T-helper 2 cell treated with Interferon-gamma antibody and Interleukin-4, amounts not matched to agents 5 μg/mL and 100 μg/mL, for 36 hours (primary cell): ENCODE data around the gene SAT1.
A peak's percentile ranks its signal among the peaks of the same experiment; 100 is the strongest.
"Not testable (repeated sequence)": the region's sequence is repeated elsewhere in the genome, so short reads cannot be mapped to it uniquely, and the experiment has no call there.

Experiments
- DNase-seq: peaks from one replicate; pipeline ENCODE4 v3.0.0; 2021; ENCODE audit warnings: low spot score
- H3K27ac Mint-ChIP-seq: one replicate; pipeline ENCODE4 v1.8.0; 2021; ENCODE audit warnings: mild to moderate bottlenecking, mixed read lengths
- H3K27me3 Mint-ChIP-seq: one replicate; pipeline ENCODE4 v1.8.0; 2021; ENCODE audit warnings: low read depth, mixed read lengths
- H3K36me3 Mint-ChIP-seq: one replicate; pipeline ENCODE4 v1.8.0; 2021; ENCODE audit warnings: low read depth, mixed read lengths
- H3K4me1 Mint-ChIP-seq: one replicate; pipeline ENCODE4 v1.8.0; 2021; ENCODE audit warnings: low read depth, mixed read lengths
- H3K4me3 Mint-ChIP-seq: one replicate; pipeline ENCODE4 v1.8.0; 2022; ENCODE audit warnings: mild to moderate bottlenecking, moderate library complexity, mixed read lengths
- H3K9me3 Mint-ChIP-seq: one replicate; pipeline ENCODE4 v1.8.0; 2021; ENCODE audit warnings: mixed read lengths

The SAT1 gene

GRCh38 chrX:23782863-23783588 is at the start of gene SAT1:
Gene SAT1, plus strand, starts transcription at chrX:23783173. Its CDS starts 179 bp downstream, at chrX:23783352.
- Mint-ChIP-seq H3K36me3 (peaks cover 25% of the 10 kb centered on the region), H3K4me1 (peaks cover 34% of the 10 kb centered on the region), H3K27ac (peak within 1 kb of the TSS; percentile 97), H3K27me3 (no peaks in the 10 kb centered on the region), H3K4me3 (peak within 1 kb of the TSS; percentile 96), H3K9me3 (no peaks in the 10 kb centered on the region)
- DNase-seq = peak; percentile 92

- peaks cover 15% of the 10 kb centered on the region for H3K36me3 Mint-ChIP-seq
- H3K4me1 Mint-ChIP-seq = peaks cover 27% of the 10 kb centered on the region
- H3K27ac Mint-ChIP-seq = no peak overlapping the region
- H3K9me3 Mint-ChIP-seq = no peaks in the 10 kb centered on the region
- no peaks in the 10 kb centered on the region for H3K27me3 Mint-ChIP-seq
- no peak overlapping the region for H3K4me3 Mint-ChIP-seq
- DNase-seq = no peak
These were observed 46.9 kb upstream of the SAT1 start for GRCh38 chrX:23736030-23736429.

- Mint-ChIP-seq H3K27ac (no peak overlapping the region), H3K9me3 (no peaks in the 10 kb centered on the region), H3K4me1 (peaks cover 26% of the 10 kb centered on the region), H3K4me3 (no peak overlapping the region), H3K36me3 (peaks cover 9% of the 10 kb centered on the region), H3K27me3 (no peaks in the 10 kb centered on the region)
- DNase-seq = no peak
These were observed 45.6 kb upstream of the SAT1 start for GRCh38 chrX:23737413-23737812.

- no peaks in the 10 kb centered on the region for H3K9me3 Mint-ChIP-seq
- peak; percentile 3 for DNase-seq
- H3K27me3 Mint-ChIP-seq = no peaks in the 10 kb centered on the region
- peak overlapping the region; percentile 86 for H3K4me3 Mint-ChIP-seq
- peaks cover 22% of the 10 kb centered on the region for H3K4me1 Mint-ChIP-seq
- peak overlapping the region; percentile 88 for H3K27ac Mint-ChIP-seq
- H3K36me3 Mint-ChIP-seq = peaks cover 2% of the 10 kb centered on the region
These were observed 40.7 kb upstream of the SAT1 start for GRCh38 chrX:23742174-23742696.

GRCh38 chrX:23742697-23743622 is 40.0 kb upstream of the SAT1 start, which contains the start of gene ACOT9:
Gene ACOT9, minus strand, starts transcription at chrX:23743276. Its CDS starts 132 bp downstream, at chrX:23743144.
- peak within 1 kb of the TSS; percentile 86 for H3K4me3 Mint-ChIP-seq
- no peaks in the 10 kb centered on the region for H3K9me3 Mint-ChIP-seq
- H3K27me3 Mint-ChIP-seq = no peaks in the 10 kb centered on the region
- H3K4me1 Mint-ChIP-seq = peaks cover 22% of the 10 kb centered on the region
- peak within 1 kb of the TSS; percentile 88 for H3K27ac Mint-ChIP-seq
- DNase-seq = peak; percentile 85
- peaks cover 2% of the 10 kb centered on the region for H3K36me3 Mint-ChIP-seq

GRCh38 chrX:23743623-23743971 is 39.4 kb upstream of the SAT1 start:
- H3K27me3 Mint-ChIP-seq, DNase-seq, H3K9me3 Mint-ChIP-seq, H3K36me3 Mint-ChIP-seq: not testable (repeated sequence)
- Mint-ChIP-seq H3K4me1 (peaks cover 22% of the 10 kb centered on the region), H3K4me3 (peak overlapping the region; percentile 86), H3K27ac (peak overlapping the region; percentile 87)

- Mint-ChIP-seq H3K4me3 (no peak overlapping the region), H3K27me3 (no peaks in the 10 kb centered on the region), H3K36me3 (no peaks in the 10 kb centered on the region), H3K9me3 (no peaks in the 10 kb centered on the region), H3K4me1 (peaks cover 16% of the 10 kb centered on the region), H3K27ac (peak overlapping the region; percentile 78)
- DNase-seq = no peak
These were observed 37.2 kb upstream of the SAT1 start for GRCh38 chrX:23745786-23746185.

GRCh38 chrX:23749129-23749528 is 33.8 kb upstream of the SAT1 start:
- H3K36me3 Mint-ChIP-seq = no peaks in the 10 kb centered on the region
- no peaks in the 10 kb centered on the region for H3K9me3 Mint-ChIP-seq
- peaks cover 9% of the 10 kb centered on the region for H3K4me1 Mint-ChIP-seq
- no peak overlapping the region for H3K4me3 Mint-ChIP-seq
- H3K27ac Mint-ChIP-seq = no peak overlapping the region
- no peaks in the 10 kb centered on the region for H3K27me3 Mint-ChIP-seq
- no peak for DNase-seq

- H3K27ac Mint-ChIP-seq = no peak overlapping the region
These were observed 33.4 kb upstream of the SAT1 start for GRCh38 chrX:23749576-23749975.

GRCh38 chrX:23752740-23753415 is 30.1 kb upstream of the SAT1 start:
- H3K9me3 Mint-ChIP-seq = no peaks in the 10 kb centered on the region
- H3K4me1 Mint-ChIP-seq = peaks cover 7% of the 10 kb centered on the region
- no peaks in the 10 kb centered on the region for H3K36me3 Mint-ChIP-seq
- no peak overlapping the region for H3K4me3 Mint-ChIP-seq
- no peak overlapping the region for H3K27ac Mint-ChIP-seq
- H3K27me3 Mint-ChIP-seq = no peaks in the 10 kb centered on the region
- DNase-seq = no peak

More at GRCh38 chrX:23749576-23749975, 33.4 kb upstream of the SAT1 start:
- Mint-ChIP-seq H3K4me1 (peaks cover 7% of the 10 kb centered on the region), H3K36me3 (no peaks in the 10 kb centered on the region), H3K27me3 (no peaks in the 10 kb centered on the region), H3K9me3 (no peaks in the 10 kb centered on the region), H3K4me3 (no peak overlapping the region)
- no peak for DNase-seq

GRCh38 chrX:23754664-23755063 is 28.3 kb upstream of the SAT1 start:
- H3K27ac Mint-ChIP-seq = no peak overlapping the region
- no peak overlapping the region for H3K4me3 Mint-ChIP-seq
- H3K27me3 Mint-ChIP-seq = no peaks in the 10 kb centered on the region
- no peaks in the 10 kb centered on the region for H3K36me3 Mint-ChIP-seq
- DNase-seq = no peak
- H3K9me3 Mint-ChIP-seq = no peaks in the 10 kb centered on the region
- H3K4me1 Mint-ChIP-seq = peaks cover 7% of the 10 kb centered on the region

GRCh38 chrX:23756165-23756564 is 26.8 kb upstream of the SAT1 start:
- peak; percentile 44 for DNase-seq
- H3K27ac Mint-ChIP-seq = no peak overlapping the region
- no peaks in the 10 kb centered on the region for H3K36me3 Mint-ChIP-seq
- H3K4me1 Mint-ChIP-seq = peaks cover 7% of the 10 kb centered on the region
- H3K9me3 Mint-ChIP-seq = no peaks in the 10 kb centered on the region
- H3K27me3 Mint-ChIP-seq = no peaks in the 10 kb centered on the region
- H3K4me3 Mint-ChIP-seq = peak overlapping the region; percentile 21

GRCh38 chrX:23759821-23760220 is 23.2 kb upstream of the SAT1 start:
- Mint-ChIP-seq H3K27ac (no peak overlapping the region), H3K4me1 (peaks cover 7% of the 10 kb centered on the region), H3K27me3 (no peaks in the 10 kb centered on the region), H3K9me3 (no peaks in the 10 kb centered on the region), H3K4me3 (no peak overlapping the region), H3K36me3 (no peaks in the 10 kb centered on the region)
- no peak for DNase-seq
